WTC11 (cell line): ENCODE measurements around the gene IFI27. TPM values are rescaled to one million over a fixed set of nuclear protein-coding genes. Genes with fewer than 3 reads are reported as not detected.

Source experiments
- ATAC-seq: fragments of 200-7000 bp; cut with Tn5 transposase; 2 replicates; pipeline ENCODE4 v1.10.0; 2021; ENCODE audit warnings: mild to moderate bottlenecking, moderate library complexity
- CTCF ChIA-PET: fragments of 300-600 bp; sonication (Branson Sonifier 250); formaldehyde crosslinking; loops from one replicate; lab custom pipeline; 2021; ENCODE audit warnings: antibody characterized with exemption; lab: Charles Lee
- POLR2A ChIA-PET: fragments of 350-600 bp; sonication (Branson Sonifier 250); formaldehyde crosslinking; loops from one replicate; lab custom pipeline; 2021; ENCODE audit warnings: antibody characterized with exemption; lab: Charles Lee
- DNase-seq: peaks from one replicate; pipeline ENCODE4 v3.0.0; 2021; ENCODE audit warnings: low spot score
- H3K27ac Mint-ChIP-seq: 2 replicates; pipeline ENCODE4 v1.8.0; 2021; ENCODE audit warnings: mixed read lengths
- H3K27me3 Mint-ChIP-seq: 2 replicates; pipeline ENCODE4 v1.8.0; 2021; ENCODE audit warnings: low read depth, mild to moderate bottlenecking, moderate library complexity, mixed read lengths
- H3K36me3 Mint-ChIP-seq: 2 replicates; pipeline ENCODE4 v1.8.0; 2021; ENCODE audit warnings: mixed read lengths
- H3K4me1 Mint-ChIP-seq: 2 replicates; pipeline ENCODE4 v1.8.0; 2022; ENCODE audit warnings: mixed read lengths
- H3K4me3 Mint-ChIP-seq: 2 replicates; pipeline ENCODE4 v1.8.0; 2021; ENCODE audit warnings: mild to moderate bottlenecking, moderate library complexity, mixed read lengths
- H3K9me3 Mint-ChIP-seq: 2 replicates; pipeline ENCODE4 v1.8.0; 2021; ENCODE audit warnings: mixed read lengths
- CBFB ChIP-seq: sonication (generic); formaldehyde crosslinking; IDR thresholded peaks from 2 replicates; pipeline ENCODE4 v1.8.1; 2022; ENCODE audit warnings: mild to moderate bottlenecking, low read depth, missing genetic modification reagents
- CREB1 ChIP-seq: sonication (generic); formaldehyde crosslinking; IDR thresholded peaks from 2 replicates; pipeline ENCODE4 v1.8.0; 2023; ENCODE audit warnings: mild to moderate bottlenecking, missing genetic modification reagents
- FOXJ3 ChIP-seq: sonication (generic); formaldehyde crosslinking; IDR thresholded peaks from 2 replicates; pipeline ENCODE4 v1.9.0; 2021; ENCODE audit warnings: missing genetic modification reagents, mild to moderate bottlenecking, borderline replicate concordance
- FOXP1 ChIP-seq: sonication (generic); formaldehyde crosslinking; IDR thresholded peaks from 2 replicates; pipeline ENCODE4 v1.8.0; 2022; ENCODE audit warnings: missing genetic modification reagents, mild to moderate bottlenecking, moderate library complexity, borderline replicate concordance
- GTF2I ChIP-seq: fragments of 250-450 bp; sonication (Bioruptor Pico); conservative IDR thresholded peaks from 2 replicates; pipeline ENCODE4 v1.4.0; 2021; ENCODE audit warnings: mild to moderate bottlenecking
- PRRX2 ChIP-seq: fragments of 250-450 bp; sonication (Bioruptor Pico); IDR thresholded peaks from 2 replicates; pipeline ENCODE4 v1.8.0; 2021; ENCODE audit warnings: mild to moderate bottlenecking
- ZNF219 ChIP-seq: sonication (generic); formaldehyde crosslinking; IDR thresholded peaks from 2 replicates; pipeline ENCODE4 v1.8.0; 2023; ENCODE audit warnings: missing genetic modification reagents, mild to moderate bottlenecking, borderline replicate concordance
- ZNF263 ChIP-seq: sonication (generic); formaldehyde crosslinking; IDR thresholded peaks from 2 replicates; pipeline ENCODE4 v1.8.1; 2022; ENCODE audit warnings: low read depth, mild to moderate bottlenecking, moderate library complexity, missing genetic modification reagents
- ZNF396 ChIP-seq: fragments of 250-450 bp; sonication (Bioruptor Pico); IDR thresholded peaks from 2 replicates; pipeline ENCODE4 v1.8.0; 2021; ENCODE audit warnings: mild to moderate bottlenecking, moderate library complexity, borderline replicate concordance
- ZNF671 ChIP-seq: fragments of 250-450 bp; sonication (Bioruptor Pico); IDR thresholded peaks from 2 replicates; pipeline ENCODE4 v1.8.0; 2021; ENCODE audit warnings: mild to moderate bottlenecking
- total RNA-seq: library from RNA; stranded (reverse); gene quantifications from 3 replicates; pipeline ENCODE4 v1.2.3, GENCODE V29; 2021
- TF ChIP-seq, protein P1 (sequence below): sonication (generic); formaldehyde crosslinking; IDR thresholded peaks from 2 replicates; pipeline ENCODE4 v1.8.0; 2022; ENCODE audit warnings: missing genetic modification reagents
- TF ChIP-seq, protein P2 (sequence below): sonication (generic); formaldehyde crosslinking; IDR thresholded peaks from 2 replicates; pipeline ENCODE4 v1.8.1; 2023; ENCODE audit warnings: mild to moderate bottlenecking, missing genetic modification reagents, borderline replicate concordance
- TF ChIP-seq, protein P3 (sequence below): sonication (generic); formaldehyde crosslinking; IDR thresholded peaks from 2 replicates; pipeline ENCODE4 v1.8.0; 2023; ENCODE audit warnings: mild to moderate bottlenecking, missing genetic modification reagents
- TF ChIP-seq, protein P4 (sequence below): sonication (generic); formaldehyde crosslinking; IDR thresholded peaks from 2 replicates; pipeline ENCODE4 v1.8.1; 2022; ENCODE audit warnings: low read depth, mild to moderate bottlenecking, moderate library complexity, missing genetic modification reagents, borderline replicate concordance
- TF ChIP-seq, protein P5 (sequence below): sonication (generic); formaldehyde crosslinking; IDR thresholded peaks from 2 replicates; pipeline ENCODE4 v1.8.1; 2023; ENCODE audit warnings: mild to moderate bottlenecking, moderate library complexity, missing genetic modification reagents

The IFI27 gene
- total RNA-seq, 1 experiment from 2014 or later: 1.8 TPM

DNA sequence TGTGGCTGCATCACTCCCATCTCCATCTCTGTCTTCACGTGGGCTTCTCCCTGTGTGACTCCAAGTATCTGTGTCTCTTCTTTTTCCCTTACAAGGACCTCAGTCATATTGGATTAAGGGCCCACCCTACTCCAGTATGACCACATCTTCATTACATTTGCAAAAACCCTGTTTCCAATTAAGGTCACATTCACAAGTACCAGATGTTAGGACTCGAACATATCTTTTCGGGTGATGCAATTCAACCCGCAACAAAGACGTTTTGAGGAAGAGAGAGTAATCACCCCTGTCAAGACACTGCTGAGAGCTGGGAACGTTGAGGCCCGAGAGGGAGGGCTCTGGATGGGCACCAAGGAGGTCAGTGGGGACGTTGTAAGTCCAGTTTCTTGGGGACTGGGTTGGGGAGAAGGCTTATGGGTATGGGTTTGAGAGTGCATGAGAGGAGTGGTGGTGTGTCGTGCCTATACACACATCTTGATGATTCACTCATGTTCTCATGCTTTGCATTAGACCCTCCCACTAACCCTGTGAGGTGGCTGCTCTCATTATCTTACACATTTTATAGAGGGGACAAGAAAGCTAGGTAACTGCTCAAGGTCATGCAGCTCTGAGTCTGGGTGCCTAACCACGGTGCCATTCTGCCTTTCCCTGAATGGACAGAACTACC, 12.1 kb upstream of the IFI27 start (continued):
- TF ChIP-seq, protein P1, sequence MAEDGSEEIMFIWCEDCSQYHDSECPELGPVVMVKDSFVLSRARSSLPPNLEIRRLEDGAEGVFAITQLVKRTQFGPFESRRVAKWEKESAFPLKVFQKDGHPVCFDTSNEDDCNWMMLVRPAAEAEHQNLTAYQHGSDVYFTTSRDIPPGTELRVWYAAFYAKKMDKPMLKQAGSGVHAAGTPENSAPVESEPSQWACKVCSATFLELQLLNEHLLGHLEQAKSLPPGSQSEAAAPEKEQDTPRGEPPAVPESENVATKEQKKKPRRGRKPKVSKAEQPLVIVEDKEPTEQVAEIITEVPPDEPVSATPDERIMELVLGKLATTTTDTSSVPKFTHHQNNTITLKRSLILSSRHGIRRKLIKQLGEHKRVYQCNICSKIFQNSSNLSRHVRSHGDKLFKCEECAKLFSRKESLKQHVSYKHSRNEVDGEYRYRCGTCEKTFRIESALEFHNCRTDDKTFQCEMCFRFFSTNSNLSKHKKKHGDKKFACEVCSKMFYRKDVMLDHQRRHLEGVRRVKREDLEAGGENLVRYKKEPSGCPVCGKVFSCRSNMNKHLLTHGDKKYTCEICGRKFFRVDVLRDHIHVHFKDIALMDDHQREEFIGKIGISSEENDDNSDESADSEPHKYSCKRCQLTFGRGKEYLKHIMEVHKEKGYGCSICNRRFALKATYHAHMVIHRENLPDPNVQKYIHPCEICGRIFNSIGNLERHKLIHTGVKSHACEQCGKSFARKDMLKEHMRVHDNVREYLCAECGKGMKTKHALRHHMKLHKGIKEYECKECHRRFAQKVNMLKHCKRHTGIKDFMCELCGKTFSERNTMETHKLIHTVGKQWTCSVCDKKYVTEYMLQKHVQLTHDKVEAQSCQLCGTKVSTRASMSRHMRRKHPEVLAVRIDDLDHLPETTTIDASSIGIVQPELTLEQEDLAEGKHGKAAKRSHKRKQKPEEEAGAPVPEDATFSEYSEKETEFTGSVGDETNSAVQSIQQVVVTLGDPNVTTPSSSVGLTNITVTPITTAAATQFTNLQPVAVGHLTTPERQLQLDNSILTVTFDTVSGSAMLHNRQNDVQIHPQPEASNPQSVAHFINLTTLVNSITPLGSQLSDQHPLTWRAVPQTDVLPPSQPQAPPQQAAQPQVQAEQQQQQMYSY (CRISPR knock-in tag): no peak
- TF ChIP-seq, protein P2, sequence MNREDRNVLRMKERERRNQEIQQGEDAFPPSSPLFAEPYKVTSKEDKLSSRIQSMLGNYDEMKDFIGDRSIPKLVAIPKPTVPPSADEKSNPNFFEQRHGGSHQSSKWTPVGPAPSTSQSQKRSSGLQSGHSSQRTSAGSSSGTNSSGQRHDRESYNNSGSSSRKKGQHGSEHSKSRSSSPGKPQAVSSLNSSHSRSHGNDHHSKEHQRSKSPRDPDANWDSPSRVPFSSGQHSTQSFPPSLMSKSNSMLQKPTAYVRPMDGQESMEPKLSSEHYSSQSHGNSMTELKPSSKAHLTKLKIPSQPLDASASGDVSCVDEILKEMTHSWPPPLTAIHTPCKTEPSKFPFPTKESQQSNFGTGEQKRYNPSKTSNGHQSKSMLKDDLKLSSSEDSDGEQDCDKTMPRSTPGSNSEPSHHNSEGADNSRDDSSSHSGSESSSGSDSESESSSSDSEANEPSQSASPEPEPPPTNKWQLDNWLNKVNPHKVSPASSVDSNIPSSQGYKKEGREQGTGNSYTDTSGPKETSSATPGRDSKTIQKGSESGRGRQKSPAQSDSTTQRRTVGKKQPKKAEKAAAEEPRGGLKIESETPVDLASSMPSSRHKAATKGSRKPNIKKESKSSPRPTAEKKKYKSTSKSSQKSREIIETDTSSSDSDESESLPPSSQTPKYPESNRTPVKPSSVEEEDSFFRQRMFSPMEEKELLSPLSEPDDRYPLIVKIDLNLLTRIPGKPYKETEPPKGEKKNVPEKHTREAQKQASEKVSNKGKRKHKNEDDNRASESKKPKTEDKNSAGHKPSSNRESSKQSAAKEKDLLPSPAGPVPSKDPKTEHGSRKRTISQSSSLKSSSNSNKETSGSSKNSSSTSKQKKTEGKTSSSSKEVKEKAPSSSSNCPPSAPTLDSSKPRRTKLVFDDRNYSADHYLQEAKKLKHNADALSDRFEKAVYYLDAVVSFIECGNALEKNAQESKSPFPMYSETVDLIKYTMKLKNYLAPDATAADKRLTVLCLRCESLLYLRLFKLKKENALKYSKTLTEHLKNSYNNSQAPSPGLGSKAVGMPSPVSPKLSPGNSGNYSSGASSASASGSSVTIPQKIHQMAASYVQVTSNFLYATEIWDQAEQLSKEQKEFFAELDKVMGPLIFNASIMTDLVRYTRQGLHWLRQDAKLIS (CRISPR knock-in tag): no peak
- TF ChIP-seq, protein P3, sequence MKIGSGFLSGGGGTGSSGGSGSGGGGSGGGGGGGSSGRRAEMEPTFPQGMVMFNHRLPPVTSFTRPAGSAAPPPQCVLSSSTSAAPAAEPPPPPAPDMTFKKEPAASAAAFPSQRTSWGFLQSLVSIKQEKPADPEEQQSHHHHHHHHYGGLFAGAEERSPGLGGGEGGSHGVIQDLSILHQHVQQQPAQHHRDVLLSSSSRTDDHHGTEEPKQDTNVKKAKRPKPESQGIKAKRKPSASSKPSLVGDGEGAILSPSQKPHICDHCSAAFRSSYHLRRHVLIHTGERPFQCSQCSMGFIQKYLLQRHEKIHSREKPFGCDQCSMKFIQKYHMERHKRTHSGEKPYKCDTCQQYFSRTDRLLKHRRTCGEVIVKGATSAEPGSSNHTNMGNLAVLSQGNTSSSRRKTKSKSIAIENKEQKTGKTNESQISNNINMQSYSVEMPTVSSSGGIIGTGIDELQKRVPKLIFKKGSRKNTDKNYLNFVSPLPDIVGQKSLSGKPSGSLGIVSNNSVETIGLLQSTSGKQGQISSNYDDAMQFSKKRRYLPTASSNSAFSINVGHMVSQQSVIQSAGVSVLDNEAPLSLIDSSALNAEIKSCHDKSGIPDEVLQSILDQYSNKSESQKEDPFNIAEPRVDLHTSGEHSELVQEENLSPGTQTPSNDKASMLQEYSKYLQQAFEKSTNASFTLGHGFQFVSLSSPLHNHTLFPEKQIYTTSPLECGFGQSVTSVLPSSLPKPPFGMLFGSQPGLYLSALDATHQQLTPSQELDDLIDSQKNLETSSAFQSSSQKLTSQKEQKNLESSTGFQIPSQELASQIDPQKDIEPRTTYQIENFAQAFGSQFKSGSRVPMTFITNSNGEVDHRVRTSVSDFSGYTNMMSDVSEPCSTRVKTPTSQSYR (CRISPR knock-in tag): no peak
- TF ChIP-seq ZNF671: no peak

DNA sequence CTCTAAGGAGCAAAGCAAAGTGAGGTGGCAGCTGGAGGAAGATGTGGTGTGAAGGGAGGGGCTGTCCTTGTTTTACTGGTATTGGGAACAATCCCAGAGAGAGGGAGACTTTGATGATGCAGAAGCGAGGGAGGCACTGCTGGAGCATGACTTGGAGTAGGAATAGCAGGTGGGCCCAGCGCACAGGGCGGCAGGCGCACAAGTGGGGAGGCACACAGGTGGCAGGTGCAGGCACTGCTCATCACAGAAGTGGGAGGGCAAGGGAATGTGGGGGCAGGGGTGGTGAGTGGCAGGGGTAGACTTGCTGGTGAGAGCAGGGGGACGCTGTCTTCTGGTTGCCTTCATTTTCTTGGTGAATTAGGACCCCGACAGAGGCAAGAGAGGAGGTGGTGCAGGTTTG, 11.5 kb upstream of the IFI27 start:
- Mint-ChIP-seq H3K36me3 (no peaks in the 10 kb centered on the region), H3K9me3 (no peaks in the 10 kb centered on the region), H3K4me1 (no peaks in the 10 kb centered on the region), H3K27ac (no peak overlapping the region), H3K4me3 (no peak overlapping the region), H3K27me3 (no peaks in the 10 kb centered on the region)
- CTCF ChIA-PET: interaction anchor here (1.5 kb wide), 1 partner anchor 63 kb away, joined by 5 read pairs; no protein-coding TSS in a partner anchor
- TF ChIP-seq FOXP1 (CRISPR knock-in tag): no peak
- TF ChIP-seq, protein P4, sequence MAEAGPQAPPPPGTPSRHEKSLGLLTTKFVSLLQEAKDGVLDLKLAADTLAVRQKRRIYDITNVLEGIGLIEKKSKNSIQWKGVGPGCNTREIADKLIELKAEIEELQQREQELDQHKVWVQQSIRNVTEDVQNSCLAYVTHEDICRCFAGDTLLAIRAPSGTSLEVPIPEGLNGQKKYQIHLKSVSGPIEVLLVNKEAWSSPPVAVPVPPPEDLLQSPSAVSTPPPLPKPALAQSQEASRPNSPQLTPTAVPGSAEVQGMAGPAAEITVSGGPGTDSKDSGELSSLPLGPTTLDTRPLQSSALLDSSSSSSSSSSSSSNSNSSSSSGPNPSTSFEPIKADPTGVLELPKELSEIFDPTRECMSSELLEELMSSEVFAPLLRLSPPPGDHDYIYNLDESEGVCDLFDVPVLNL (CRISPR knock-in tag): 0 out of 2 replicates have a peak, but pooled peaks have one; percentile 23
- DNase-seq: no peak
- no peak for ATAC-seq
- POLR2A ChIA-PET: no interaction called here

DNA sequence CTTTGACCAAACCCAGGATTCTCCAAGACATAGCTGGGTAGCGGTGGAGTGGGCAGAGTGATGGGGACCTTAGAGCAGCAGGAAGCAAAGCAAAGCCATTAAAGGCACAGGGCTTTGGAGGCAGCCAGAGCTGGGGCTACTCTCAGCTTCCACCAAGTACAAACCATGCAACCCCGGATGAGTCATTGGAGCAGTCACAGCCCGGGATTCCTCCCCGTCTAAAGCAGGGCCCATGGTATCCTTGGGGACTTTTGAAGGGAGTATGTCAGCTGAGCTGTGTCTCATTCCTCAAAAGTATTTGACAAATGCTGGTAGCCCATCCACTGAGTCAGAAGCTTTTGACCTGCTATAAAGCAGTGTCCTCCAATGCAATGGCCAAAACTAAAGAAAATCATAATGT, 9.7 kb upstream of the IFI27 start:
- H3K4me1 Mint-ChIP-seq: no peaks in the 10 kb centered on the region
- POLR2A ChIA-PET: interaction anchor here (0.6 kb wide), 1 partner anchor 446 kb away, joined by 4 read pairs; no protein-coding TSS in a partner anchor
- CTCF ChIA-PET: interaction anchor here (1.1 kb wide), 1 partner anchor 64 kb away, joined by 4 read pairs; no protein-coding TSS in a partner anchor
- H3K27me3 Mint-ChIP-seq: no peaks in the 10 kb centered on the region
- H3K36me3 Mint-ChIP-seq: no peaks in the 10 kb centered on the region
- H3K4me3 Mint-ChIP-seq: no peak overlapping the region
- ATAC-seq: no peak
- no peak for TF ChIP-seq ZNF396
- no peak for TF ChIP-seq PRRX2 (CRISPR knock-in tag)
- no peak for TF ChIP-seq CBFB (CRISPR knock-in tag)
- no peak for TF ChIP-seq ZNF263
- TF ChIP-seq CREB1 (CRISPR knock-in tag): no peak
- no peak for TF ChIP-seq FOXJ3
- no peak for TF ChIP-seq ZNF219 (CRISPR knock-in tag)
- no peak for TF ChIP-seq GTF2I
- TF ChIP-seq, protein P5, sequence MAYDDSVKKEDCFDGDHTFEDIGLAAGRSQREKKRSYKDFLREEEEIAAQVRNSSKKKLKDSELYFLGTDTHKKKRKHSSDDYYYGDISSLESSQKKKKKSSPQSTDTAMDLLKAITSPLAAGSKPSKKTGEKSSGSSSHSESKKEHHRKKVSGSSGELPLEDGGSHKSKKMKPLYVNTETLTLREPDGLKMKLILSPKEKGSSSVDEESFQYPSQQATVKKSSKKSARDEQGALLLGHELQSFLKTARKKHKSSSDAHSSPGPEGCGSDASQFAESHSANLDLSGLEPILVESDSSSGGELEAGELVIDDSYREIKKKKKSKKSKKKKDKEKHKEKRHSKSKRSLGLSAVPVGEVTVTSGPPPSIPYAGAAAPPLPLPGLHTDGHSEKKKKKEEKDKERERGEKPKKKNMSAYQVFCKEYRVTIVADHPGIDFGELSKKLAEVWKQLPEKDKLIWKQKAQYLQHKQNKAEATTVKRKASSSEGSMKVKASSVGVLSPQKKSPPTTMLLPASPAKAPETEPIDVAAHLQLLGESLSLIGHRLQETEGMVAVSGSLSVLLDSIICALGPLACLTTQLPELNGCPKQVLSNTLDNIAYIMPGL (CRISPR knock-in tag): no peak
- DNase-seq: no peak
- H3K9me3 Mint-ChIP-seq: no peaks in the 10 kb centered on the region
- no peak overlapping the region for H3K27ac Mint-ChIP-seq
